ENCODE measurements around the gene RPL10A.

RPL10A gene

DNA sequence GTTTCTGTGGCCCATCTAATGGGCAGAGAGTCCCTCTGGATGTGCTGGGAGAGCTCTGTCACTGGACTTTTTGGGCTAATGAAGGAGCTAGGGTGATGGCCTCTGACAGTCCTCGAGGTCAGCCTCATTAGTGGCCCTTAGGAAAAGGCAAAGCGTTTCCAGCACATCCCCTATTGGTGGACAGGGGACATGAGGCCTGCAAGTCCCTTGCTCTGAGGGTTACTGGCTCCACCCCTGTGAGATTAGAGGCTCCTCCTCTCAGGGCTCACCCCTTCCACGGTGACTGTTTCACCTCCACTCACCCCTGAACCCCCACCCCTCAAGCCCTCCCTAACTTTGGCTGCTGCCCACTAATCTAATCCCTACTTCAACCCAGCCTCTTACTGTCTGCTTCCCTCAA lies 28.9 kb upstream of the RPL10A start:
- Histone ChIP-seq H3K27ac (no peak overlapping the region), H3K4me3 (no peak overlapping the region)
- no peak for DNase-seq (ENCODE audit: low spot score)
- TF ChIP-seq, protein P1, sequence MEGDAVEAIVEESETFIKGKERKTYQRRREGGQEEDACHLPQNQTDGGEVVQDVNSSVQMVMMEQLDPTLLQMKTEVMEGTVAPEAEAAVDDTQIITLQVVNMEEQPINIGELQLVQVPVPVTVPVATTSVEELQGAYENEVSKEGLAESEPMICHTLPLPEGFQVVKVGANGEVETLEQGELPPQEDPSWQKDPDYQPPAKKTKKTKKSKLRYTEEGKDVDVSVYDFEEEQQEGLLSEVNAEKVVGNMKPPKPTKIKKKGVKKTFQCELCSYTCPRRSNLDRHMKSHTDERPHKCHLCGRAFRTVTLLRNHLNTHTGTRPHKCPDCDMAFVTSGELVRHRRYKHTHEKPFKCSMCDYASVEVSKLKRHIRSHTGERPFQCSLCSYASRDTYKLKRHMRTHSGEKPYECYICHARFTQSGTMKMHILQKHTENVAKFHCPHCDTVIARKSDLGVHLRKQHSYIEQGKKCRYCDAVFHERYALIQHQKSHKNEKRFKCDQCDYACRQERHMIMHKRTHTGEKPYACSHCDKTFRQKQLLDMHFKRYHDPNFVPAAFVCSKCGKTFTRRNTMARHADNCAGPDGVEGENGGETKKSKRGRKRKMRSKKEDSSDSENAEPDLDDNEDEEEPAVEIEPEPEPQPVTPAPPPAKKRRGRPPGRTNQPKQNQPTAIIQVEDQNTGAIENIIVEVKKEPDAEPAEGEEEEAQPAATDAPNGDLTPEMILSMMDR (IDR thresholded peaks at IDR 0.05): no peak

DNA sequence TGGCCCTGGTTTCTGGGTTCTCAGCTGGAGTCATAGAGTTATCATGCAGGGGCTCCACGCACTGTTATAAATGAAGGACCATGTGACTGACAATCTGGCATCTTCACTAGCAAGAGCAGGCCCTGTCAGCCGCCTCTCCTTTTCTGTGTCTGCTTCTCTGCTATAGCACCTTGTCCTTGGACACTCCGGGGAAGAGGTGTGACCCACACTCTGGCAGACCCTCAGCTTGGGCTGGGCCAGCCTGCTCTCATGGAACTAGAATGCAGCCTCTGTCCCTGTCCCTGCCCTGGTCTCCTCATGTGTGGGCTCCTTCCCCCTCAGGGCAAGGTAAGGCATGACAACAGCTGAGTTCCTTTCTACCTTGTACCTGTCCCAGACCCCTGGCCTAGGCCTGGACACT lies 27.0 kb upstream of the RPL10A start:
- DNase-seq (ENCODE audit: low spot score): no peak
- TF ChIP-seq, protein P1 (IDR thresholded peaks at IDR 0.05): no peak
- H3K27ac ChIP-seq: no peak overlapping the region
- no peak overlapping the region for H3K4me3 ChIP-seq

DNA sequence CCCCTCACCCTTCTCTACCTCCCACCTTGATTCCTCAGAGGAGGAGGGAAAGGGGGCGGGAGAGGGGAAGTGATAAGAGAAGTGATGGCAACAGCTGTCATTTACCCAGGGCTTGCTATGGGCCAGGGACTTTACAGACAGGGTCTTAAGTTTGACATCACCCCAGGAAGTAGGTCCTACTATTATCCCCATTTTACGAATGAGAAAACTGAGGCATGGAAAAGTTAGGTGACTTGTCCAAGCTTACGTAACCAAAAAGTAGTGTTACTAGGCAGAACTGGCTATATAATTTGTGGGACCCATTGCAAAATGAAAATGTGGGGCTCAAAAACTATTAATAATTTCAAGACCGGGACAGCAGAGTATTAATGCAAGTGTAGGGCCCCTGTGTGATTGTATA lies 26.6 kb upstream of the RPL10A start:
- Histone ChIP-seq H3K27ac (no peak overlapping the region), H3K4me3 (no peak overlapping the region)
- TF ChIP-seq, protein P1 (IDR thresholded peaks at IDR 0.05): no peak
- DNase-seq (ENCODE audit: low spot score): no peak

DNA sequence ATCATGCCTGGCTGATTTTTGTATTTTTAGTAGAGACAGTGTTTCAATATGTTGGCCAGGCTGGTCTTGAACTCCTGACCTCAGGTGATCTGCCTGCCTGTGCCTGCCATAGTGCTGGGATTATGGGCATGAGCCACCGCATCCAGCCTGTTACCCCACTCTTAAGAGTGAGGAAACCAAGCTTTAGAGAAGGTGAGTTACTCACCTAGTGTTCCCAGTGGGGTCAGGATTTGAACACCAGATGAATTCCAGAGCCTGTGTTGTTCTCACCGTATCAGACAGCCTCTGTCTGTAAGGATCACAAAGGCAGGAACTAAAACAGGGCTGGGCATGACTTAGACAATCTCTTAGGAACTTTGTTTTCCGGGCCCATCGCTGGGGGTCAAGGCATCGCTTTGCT lies 25.5 kb upstream of the RPL10A start:
- no peak overlapping the region for H3K4me3 ChIP-seq
- no peak overlapping the region for H3K27ac ChIP-seq
- DNase-seq (ENCODE audit: low spot score): no peak
- TF ChIP-seq, protein P1 (IDR thresholded peaks at IDR 0.05): no peak

DNA sequence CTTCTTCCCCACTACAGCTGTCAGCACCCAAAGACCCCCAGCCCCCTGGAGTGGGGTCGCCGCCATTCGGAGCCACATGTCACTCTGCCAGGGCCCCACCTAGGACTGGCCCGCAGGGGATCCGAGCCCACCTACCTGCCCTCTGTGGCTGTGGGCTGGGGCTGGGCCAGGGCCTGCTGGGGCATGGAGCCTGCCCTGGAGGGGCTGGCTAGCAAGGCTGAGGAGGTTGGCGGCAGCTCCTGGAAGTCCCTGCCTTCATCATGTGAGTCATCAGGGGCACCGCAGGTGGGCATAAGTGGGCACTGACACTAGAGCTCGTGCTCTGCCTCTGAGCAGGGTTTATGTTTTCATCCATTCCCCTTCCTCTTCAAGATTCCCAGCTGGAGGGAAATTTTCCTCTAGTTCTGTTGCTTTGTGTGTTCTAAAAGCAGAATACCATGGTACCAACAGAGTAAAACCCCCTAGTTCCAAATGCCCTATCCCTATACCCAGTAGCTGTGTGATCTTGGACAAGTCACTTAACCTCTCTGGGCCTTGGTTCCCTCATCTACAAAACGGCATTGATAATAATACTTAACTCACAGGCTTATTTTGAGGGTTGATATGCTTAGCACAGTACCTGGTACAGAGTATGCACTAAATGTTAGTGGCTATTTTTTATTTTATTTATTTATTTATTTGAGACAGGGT lies 24.7 kb upstream of the RPL10A start:
- no peak overlapping the region for H3K27ac ChIP-seq
- TF ChIP-seq, protein P1 (IDR thresholded peaks at IDR 0.05): no peak
- no peak for DNase-seq (ENCODE audit: low spot score)
- H3K4me3 ChIP-seq: no peak overlapping the region

DNA sequence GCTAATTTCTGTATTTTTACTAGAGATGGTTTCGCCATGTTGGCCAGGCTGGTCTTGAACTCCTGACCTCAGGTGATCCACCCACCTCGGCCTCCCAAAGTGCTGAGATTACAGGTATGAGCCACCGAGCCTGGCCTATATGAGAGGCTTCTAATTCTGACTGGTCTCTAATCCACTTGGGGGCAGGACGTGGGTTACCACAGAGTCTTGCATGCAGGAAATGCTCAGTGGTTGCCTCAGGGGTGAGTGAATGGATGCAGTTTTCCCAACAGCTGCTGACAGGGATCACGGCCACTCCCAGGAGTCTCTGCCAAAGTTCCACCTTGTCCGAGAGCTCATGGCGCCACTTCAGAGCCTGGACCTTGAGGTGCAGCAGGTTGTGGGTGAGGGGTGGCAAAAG lies 22.5 kb upstream of the RPL10A start:
- DNase-seq (ENCODE audit: low spot score): no peak
- Histone ChIP-seq H3K27ac (no peak overlapping the region), H3K4me3 (no peak overlapping the region)
- TF ChIP-seq, protein P1 (IDR thresholded peaks at IDR 0.05): no peak

DNA sequence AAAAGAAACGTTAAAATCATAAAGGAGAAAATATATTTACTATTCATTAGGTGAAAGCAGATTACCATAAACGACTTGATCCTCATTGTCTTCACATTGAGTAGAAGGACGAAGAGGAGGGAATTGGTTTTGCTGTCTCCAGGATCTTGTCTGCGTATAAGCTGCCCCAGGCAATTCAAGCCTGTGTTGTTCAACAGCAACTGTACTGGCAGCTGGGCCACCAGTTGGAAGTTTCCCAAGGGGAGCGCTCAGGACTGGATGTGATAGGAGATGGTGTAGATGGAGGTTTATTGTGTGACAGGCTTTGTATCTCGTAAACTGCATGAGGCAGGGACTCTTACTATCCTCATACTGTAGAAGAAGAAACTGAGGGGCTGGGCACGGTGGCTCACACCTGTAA lies 20.0 kb upstream of the RPL10A start:
- TF ChIP-seq, protein P1 (IDR thresholded peaks at IDR 0.05): no peak
- DNase-seq (ENCODE audit: low spot score): no peak
- no peak overlapping the region for H3K4me3 ChIP-seq
- H3K27ac ChIP-seq: no peak overlapping the region

Measured in coronary artery (tissue), 2 donors.